ENCODE data around the gene MINDY1. TPM values are rescaled to one million over a fixed set of nuclear protein-coding genes. Genes with fewer than 3 reads are reported as not detected.

Gene MINDY1
- total RNA-seq, 1 donor, result 16.4 TPM

GRCh38 chr1:150967936-150968335 is 38.8 kb downstream of the MINDY1 start:
- no peak for TF ChIP-seq CTCF (IDR thresholded peaks at IDR 0.05; ENCODE audit: insufficient read depth, low read length)
- no peak for DNase-seq (ENCODE audit: low read depth)

GRCh38 chr1:150966011-150966410 is 40.7 kb downstream of the MINDY1 start:
- no peak overlapping the region for H3K4me3 ChIP-seq (ENCODE audit: low read depth, low read length)
- no peak for TF ChIP-seq CTCF (IDR thresholded peaks at IDR 0.05; ENCODE audit: insufficient read depth, low read length)
- no peak for DNase-seq (ENCODE audit: low read depth)

More at GRCh38 chr1:150967936-150968335, 38.8 kb downstream of the MINDY1 start:
- H3K4me3 ChIP-seq (ENCODE audit: low read depth, low read length), result no peak overlapping the region

- TF ChIP-seq CTCF (IDR thresholded peaks at IDR 0.05; ENCODE audit: insufficient read depth, low read length), result no peak
- no peak for DNase-seq (ENCODE audit: low read depth)
- no peak overlapping the region for H3K4me3 ChIP-seq (ENCODE audit: low read depth, low read length)
Measured at GRCh38 chr1:150965605-150966004, 41.1 kb downstream of the MINDY1 start.

DNA sequence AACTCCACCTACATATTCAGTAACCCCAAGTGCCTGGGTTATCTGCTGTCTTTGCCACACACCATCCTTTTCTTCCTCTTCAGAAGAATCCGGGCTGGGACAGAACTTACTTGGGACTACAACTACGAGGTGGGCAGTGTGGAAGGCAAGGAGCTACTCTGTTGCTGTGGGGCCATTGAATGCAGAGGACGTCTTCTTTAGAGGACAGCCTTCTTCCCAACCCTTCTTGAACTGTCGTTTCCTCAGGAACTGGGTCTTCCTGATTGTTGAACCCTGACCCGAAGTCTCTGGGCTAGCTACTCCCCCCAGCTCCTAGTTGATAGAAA is 42.6 kb downstream of the MINDY1 start:
- H3K4me3 ChIP-seq (ENCODE audit: low read depth, low read length), result no peak overlapping the region
- TF ChIP-seq CTCF (IDR thresholded peaks at IDR 0.05; ENCODE audit: insufficient read depth, low read length), result no peak
- DNase-seq (ENCODE audit: low read depth), result no peak

GRCh38 chr1:150963321-150964163 is 43.2 kb downstream of the MINDY1 start:
- H3K4me3 ChIP-seq (ENCODE audit: low read depth, low read length), result no peak overlapping the region
- DNase-seq (ENCODE audit: low read depth), result no peak
- TF ChIP-seq CTCF (IDR thresholded peaks at IDR 0.05; ENCODE audit: insufficient read depth, low read length), result no peak

DNA sequence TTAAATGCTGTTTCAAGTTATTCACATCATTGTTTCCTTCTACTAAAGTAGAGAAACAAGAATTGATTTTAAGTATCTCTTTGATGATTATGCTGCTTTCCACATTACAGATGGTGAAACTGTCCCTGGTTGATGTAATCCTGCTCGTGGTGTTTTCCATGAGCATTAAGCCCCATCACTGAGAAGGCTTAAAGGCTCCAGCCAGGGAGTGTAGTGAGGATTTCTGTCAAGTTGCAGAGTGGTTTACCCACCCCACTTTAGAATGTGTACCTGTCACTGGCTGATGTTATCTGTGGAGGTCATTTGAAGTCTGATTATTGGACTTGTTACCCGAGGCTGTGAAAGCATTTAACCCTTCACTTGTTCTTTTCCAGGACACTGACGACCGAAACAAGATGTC is 44.9 kb downstream of the MINDY1 start:
- DNase-seq (ENCODE audit: low read depth), result no peak
- no peak for TF ChIP-seq CTCF (IDR thresholded peaks at IDR 0.05; ENCODE audit: insufficient read depth, low read length)
- H3K4me3 ChIP-seq (ENCODE audit: low read depth, low read length), result no peak overlapping the region

DNA sequence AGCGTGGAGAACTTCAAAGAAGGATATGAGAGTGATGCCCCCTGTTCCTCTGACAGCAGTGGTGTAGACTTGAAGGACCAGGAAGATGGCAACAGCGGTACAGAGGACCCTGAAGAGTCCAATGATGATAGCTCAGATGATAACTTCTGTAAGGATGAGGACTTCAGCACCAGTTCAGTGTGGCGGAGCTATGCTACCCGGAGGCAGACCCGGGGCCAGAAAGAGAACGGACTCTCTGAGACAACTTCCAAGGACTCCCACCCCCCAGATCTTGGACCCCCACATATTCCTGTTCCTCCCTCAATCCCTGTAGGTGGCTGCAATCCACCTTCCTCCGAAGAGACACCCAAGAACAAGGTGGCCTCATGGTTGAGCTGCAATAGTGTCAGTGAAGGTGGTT is 46.1 kb downstream of the MINDY1 start:
- TF ChIP-seq CTCF (IDR thresholded peaks at IDR 0.05; ENCODE audit: insufficient read depth, low read length), result no peak
- no peak for DNase-seq (ENCODE audit: low read depth)
- no peak overlapping the region for H3K4me3 ChIP-seq (ENCODE audit: low read depth, low read length)

All from fibroblast of the aortic adventitia (primary cell).